Keratinocyte (primary cell): ENCODE data around the gene TANGO2. TPM values are rescaled to one million over a fixed set of nuclear protein-coding genes. Genes with fewer than 3 reads are reported as not detected.

Experiments
- DNase-seq: peaks from one replicate; pipeline ENCODE4 v3.0.0-alpha.2; 2011; ENCODE audit warnings: low read depth, missing footprints, low spot score
- FAIRE-seq: peaks from 2 replicates; lab custom pipeline; 2011; peaks lifted over from hg19 to GRCh38; lab: Jason Lieb, UNC
- H2AFZ ChIP-seq: 2 replicates; pipeline ENCODE4 v1.6.0; 2012; ENCODE audit warnings: low read length, control low read depth, inconsistent platforms; ENCODE audit not compliant: control insufficient read depth
- H3K27ac ChIP-seq: 2 replicates; pipeline ENCODE4 v1.5.1; 2011; ENCODE audit warnings: low read length; ENCODE audit not compliant: control insufficient read depth, insufficient read depth
- H3K27me3 ChIP-seq: 3 replicates; pipeline ENCODE4 v1.6.0; 2011; ENCODE audit warnings: low read length; ENCODE audit not compliant: control insufficient read depth, insufficient read depth; ENCODE audit errors: extremely low read depth
- H3K36me3 ChIP-seq, 2 experiments: 2 replicates in 1 of 2; 3 replicates in 1 of 2; pipeline ENCODE4 v1.5.1; 2011; ENCODE audit warnings: low read length in 2 of 2, mild to moderate bottlenecking in 1 of 2; ENCODE audit not compliant: control insufficient read depth in 2 of 2, insufficient read depth in 2 of 2; ENCODE audit errors: extremely low read depth in 1 of 2
- H3K4me1 ChIP-seq: 3 replicates; pipeline ENCODE4 v1.5.1; 2011; ENCODE audit warnings: low read length; ENCODE audit not compliant: control insufficient read depth, insufficient read depth; ENCODE audit errors: extremely low read depth
- H3K4me2 ChIP-seq: 3 replicates; pipeline ENCODE4 v1.6.0; 2011; ENCODE audit warnings: low read depth, low read length; ENCODE audit not compliant: control insufficient read depth, insufficient read depth; ENCODE audit errors: extremely low read depth
- H3K4me3 ChIP-seq, 3 experiments: fragments of 200-600 bp in 1 of 3; sonication (generic) in 1 of 3; 2 replicates in 2 of 3; 3 replicates in 1 of 3; pipeline ENCODE4 v1.5.1; 2011 to 2016; ENCODE audit warnings: low read length in 3 of 3, mild to moderate bottlenecking in 3 of 3, control low read depth in 2 of 3, inconsistent platforms in 1 of 3, low read depth in 1 of 3, mixed read lengths in 1 of 3, mixed run types in 1 of 3, moderate library complexity in 1 of 3; ENCODE audit not compliant: control insufficient read depth in 2 of 3, insufficient read depth in 2 of 3; ENCODE audit errors: extremely low read depth in 1 of 3
- H3K79me2 ChIP-seq: 2 replicates; pipeline ENCODE4 v1.6.0; 2012; ENCODE audit warnings: low read length; ENCODE audit not compliant: control insufficient read depth, insufficient read depth
- H3K9ac ChIP-seq: 3 replicates; pipeline ENCODE4 v1.6.0; 2011; ENCODE audit warnings: low read length; ENCODE audit not compliant: control insufficient read depth, insufficient read depth; ENCODE audit errors: extremely low read depth
- H3K9me1 ChIP-seq: 3 replicates; pipeline ENCODE4 v1.6.0; 2011; ENCODE audit warnings: low read length; ENCODE audit not compliant: control insufficient read depth, insufficient read depth; ENCODE audit errors: extremely low read depth
- H3K9me3 ChIP-seq: 2 replicates; pipeline ENCODE4 v1.5.1; 2012; ENCODE audit warnings: low read depth, low read length; ENCODE audit not compliant: control insufficient read depth
- H4K20me1 ChIP-seq: 3 replicates; pipeline ENCODE4 v1.6.0; 2011; ENCODE audit warnings: low read length; ENCODE audit not compliant: control insufficient read depth, insufficient read depth; ENCODE audit errors: extremely low read depth
- CTCF ChIP-seq, 3 experiments: IDR thresholded peaks in 1 of 3; conservative IDR thresholded peaks in 1 of 3; optimal IDR thresholded peaks in 1 of 3; 2 replicates in 2 of 3; 3 replicates in 1 of 3; pipeline versions ENCODE3 to v1.5.1; 2011; ENCODE audit warnings: low read length in 3 of 3, mild to moderate bottlenecking in 3 of 3, moderate library complexity in 2 of 3, control low read depth in 1 of 3, inconsistent platforms in 1 of 3; ENCODE audit not compliant: insufficient read depth in 2 of 3; ENCODE audit errors: extremely low read depth in 1 of 3
- EZH2 ChIP-seq: IDR thresholded peaks from one replicate; pipeline ENCODE4 v1.6.1; 2012; ENCODE audit warnings: inconsistent platforms, mild to moderate bottlenecking, low read length, moderate library complexity
- dilution Hi-C: fragments of 300-500 bp; cut with MboI; formaldehyde crosslinking; loops from one replicate; pipeline ENCODE4 v1.7.0; 2020; ENCODE audit warnings: low sequenced_read_pairs; ENCODE audit not compliant: extremely low pct_ligation_motif_present
- polyA plus RNA-seq, 5 experiments: library from polyadenylated mRNA; depleted of rRNA in 3 of 5; stranded (reverse) in 3 of 5; stranded (forward) in 1 of 5; unstranded in 1 of 5; fragments of >200 nt; gene quantifications; 1 replicate in 1 of 5; 2 replicates in 3 of 5; 3 replicates in 1 of 5; pipeline versions ENCODE4 v1.2.1 to v1.2.3, GENCODE V29; 2011 to 2012; ENCODE audit warnings: missing spikeins in 2 of 5, low read depth in 1 of 5, low replicate concordance in 1 of 5

Gene TANGO2
- polyA plus RNA-seq, 1 donor (not counting 4 experiments of a cell fraction or from before 2014, with no cell fraction given), result 20.1 TPM

GRCh38 chr22:19980766-19981165, 40.1 kb upstream of the TANGO2 start:
- no peak overlapping the region for H3K4me2 ChIP-seq
- H3K4me1 ChIP-seq, result peaks cover 35% of the 10 kb centered on the region

GRCh38 chr22:19981171-19981960, 39.5 kb upstream of the TANGO2 start:
- FAIRE-seq (no peak), DNase-seq (no peak)
- peaks cover 5% of the 10 kb centered on the region for H3K9me1 ChIP-seq
- no peaks in the 10 kb centered on the region for H4K20me1 ChIP-seq
- dilution Hi-C loops, result no loop called here
- peaks cover 36% of the 10 kb centered on the region for H3K4me1 ChIP-seq
- no peak overlapping the region for H3K27ac ChIP-seq
- no peaks in the 10 kb centered on the region for H3K27me3 ChIP-seq
- H3K9ac ChIP-seq, result no peak overlapping the region
- no peak overlapping the region for H3K4me3 ChIP-seq
- TF ChIP-seq EZH2 (no peak), CTCF (optimal IDR thresholded peaks at IDR 0.05 in 1 of 3, IDR thresholded peaks at IDR 0.05 in 1 of 3, conservative IDR thresholded peaks at IDR 0.05 in 1 of 3; ENCODE audit: extremely low read depth in 1 of 3, insufficient read depth in 2 of 3, low read length in 3 of 3) (no peak)
- H3K4me2 ChIP-seq, result no peak overlapping the region
- H3K9me3 ChIP-seq, result no peaks in the 10 kb centered on the region
- H2AFZ ChIP-seq, result no peak overlapping the region
- peaks cover 0 to 5% of the 10 kb centered on the region in 2 experiments for H3K36me3 ChIP-seq
- no peaks in the 10 kb centered on the region for H3K79me2 ChIP-seq

More at GRCh38 chr22:19980766-19981165, 40.1 kb upstream of the TANGO2 start:
- Histone ChIP-seq H3K4me3 (no peak overlapping the region), H3K36me3 (peaks cover 0 to 5% of the 10 kb centered on the region in 2 experiments), H3K27me3 (no peaks in the 10 kb centered on the region), H4K20me1 (no peaks in the 10 kb centered on the region), H2AFZ (no peak overlapping the region), H3K27ac (no peak overlapping the region), H3K79me2 (no peaks in the 10 kb centered on the region), H3K9me1 (peaks cover 4% of the 10 kb centered on the region), H3K9me3 (no peaks in the 10 kb centered on the region), H3K9ac (no peak overlapping the region)
- no peak for FAIRE-seq
- dilution Hi-C loops, result no loop called here
- no peak for DNase-seq
- TF ChIP-seq CTCF (optimal IDR thresholded peaks at IDR 0.05 in 1 of 3, IDR thresholded peaks at IDR 0.05 in 1 of 3, conservative IDR thresholded peaks at IDR 0.05 in 1 of 3; ENCODE audit: extremely low read depth in 1 of 3, insufficient read depth in 2 of 3, low read length in 3 of 3), result no peak
- TF ChIP-seq EZH2, result no peak
